Effector CD4-positive, alpha-beta T cell (primary cell): Measurements from ENCODE around the gene FAM174B.
"Not testable (repeated sequence)": the region's sequence is repeated elsewhere in the genome, so short reads cannot be mapped to it uniquely, and the experiment has no call there.

Source experiments
- DNase-seq: peaks from one replicate; pipeline ENCODE4 v3.0.0-alpha.2; 2020

Gene FAM174B

DNA sequence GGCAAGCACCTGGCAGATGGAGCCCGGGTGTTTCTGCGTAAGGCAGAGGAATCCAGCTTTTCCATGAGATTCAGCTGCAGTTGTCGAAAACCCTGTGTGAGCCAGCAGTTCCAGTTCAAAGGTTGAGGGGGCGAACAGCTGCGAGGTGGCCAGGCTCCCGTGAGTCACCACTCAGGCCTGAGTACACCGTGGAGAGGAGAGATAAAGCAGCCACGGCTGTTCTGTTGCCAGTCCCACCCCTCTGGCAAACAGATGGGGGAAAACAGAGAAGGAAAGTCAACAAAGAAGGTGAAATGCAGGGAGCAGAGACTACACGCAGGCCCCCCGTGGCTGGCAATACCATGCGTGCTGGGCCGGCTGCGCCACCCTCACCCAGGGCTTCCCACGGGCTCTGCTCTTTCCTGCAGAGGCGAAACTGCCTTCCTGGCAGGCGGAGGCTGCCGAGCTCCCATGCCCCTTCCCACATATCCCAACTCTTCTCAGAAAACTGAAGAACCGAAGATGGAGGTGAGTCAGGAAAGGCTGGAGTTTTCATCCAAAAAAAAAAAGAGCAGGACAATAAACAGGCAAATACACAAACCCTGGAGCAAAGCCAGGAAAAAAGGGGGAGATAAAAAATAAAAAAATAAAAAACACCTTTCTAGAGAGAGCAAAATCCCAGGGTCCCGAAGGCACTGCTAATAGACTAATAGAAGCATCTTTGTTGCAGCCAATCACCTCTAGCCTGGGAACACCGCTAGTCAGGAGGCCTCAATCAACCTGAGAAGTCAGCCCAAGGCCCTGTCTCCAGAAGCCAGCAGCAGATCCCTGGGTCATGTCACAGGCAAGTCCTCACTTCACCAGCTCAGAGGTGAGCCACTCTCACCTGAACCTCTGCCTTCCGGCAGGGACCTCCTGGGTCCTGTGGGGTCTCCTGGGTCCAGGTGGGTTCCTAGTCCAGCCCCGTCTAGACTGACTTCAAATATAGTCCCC is 37.7 kb downstream of the FAM174B start:
- no peak for DNase-seq

GRCh38 chr15:92616621-92617548 is 38.7 kb downstream of the FAM174B start:
- DNase-seq = no peak

GRCh38 chr15:92614791-92615785 is 40.5 kb downstream of the FAM174B start:
- DNase-seq = no peak

DNA sequence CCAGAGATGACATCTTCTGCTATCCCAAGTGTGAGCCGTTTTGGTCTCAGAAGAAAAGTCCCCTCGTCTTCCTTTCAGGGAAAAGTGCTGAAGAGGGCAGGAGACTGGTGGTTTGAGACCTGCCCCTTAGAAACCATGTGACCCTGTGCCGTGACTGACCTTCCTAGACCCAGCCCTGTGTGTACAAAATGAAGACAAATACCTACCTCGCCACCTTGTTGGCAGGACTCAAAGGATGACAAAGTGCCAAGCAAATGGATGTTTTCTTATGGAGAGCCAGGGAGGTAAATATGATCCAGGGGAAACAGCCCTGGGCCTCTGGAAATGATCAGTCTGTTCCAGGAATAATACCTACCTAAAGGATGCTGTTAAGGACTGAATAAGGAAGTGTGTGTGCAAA is 41.3 kb downstream of the FAM174B start:
- DNase-seq = no peak

- no peak for DNase-seq
These were observed 41.7 kb downstream of the FAM174B start for GRCh38 chr15:92613841-92614240.

DNA sequence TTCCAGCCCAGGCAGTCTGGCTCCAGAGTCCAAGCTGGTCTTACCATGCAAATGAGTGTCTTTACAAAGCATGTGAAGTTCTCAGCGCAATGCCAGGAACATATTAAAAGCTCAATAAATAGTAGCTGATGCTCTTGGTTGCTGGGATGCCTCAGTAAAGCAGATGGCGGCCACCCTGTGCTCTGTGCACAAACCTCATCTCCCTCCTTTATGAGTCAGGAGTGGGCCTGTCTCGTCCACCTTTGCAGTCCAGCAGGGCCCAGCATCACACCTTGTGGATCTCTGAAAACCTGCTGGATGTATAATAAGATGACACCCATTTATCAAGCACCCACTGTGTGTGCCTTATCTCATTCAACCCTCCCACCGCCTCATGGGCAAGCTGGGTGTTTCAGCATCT is 42.7 kb downstream of the FAM174B start:
- no peak for DNase-seq

GRCh38 chr15:92611995-92612745 is 43.4 kb downstream of the FAM174B start:
- DNase-seq = no peak

- no peak for DNase-seq
These were observed 44.4 kb downstream of the FAM174B start for GRCh38 chr15:92611150-92611549.

- no peak for DNase-seq
These were observed 45.5 kb downstream of the FAM174B start for GRCh38 chr15:92610101-92610520.

DNA sequence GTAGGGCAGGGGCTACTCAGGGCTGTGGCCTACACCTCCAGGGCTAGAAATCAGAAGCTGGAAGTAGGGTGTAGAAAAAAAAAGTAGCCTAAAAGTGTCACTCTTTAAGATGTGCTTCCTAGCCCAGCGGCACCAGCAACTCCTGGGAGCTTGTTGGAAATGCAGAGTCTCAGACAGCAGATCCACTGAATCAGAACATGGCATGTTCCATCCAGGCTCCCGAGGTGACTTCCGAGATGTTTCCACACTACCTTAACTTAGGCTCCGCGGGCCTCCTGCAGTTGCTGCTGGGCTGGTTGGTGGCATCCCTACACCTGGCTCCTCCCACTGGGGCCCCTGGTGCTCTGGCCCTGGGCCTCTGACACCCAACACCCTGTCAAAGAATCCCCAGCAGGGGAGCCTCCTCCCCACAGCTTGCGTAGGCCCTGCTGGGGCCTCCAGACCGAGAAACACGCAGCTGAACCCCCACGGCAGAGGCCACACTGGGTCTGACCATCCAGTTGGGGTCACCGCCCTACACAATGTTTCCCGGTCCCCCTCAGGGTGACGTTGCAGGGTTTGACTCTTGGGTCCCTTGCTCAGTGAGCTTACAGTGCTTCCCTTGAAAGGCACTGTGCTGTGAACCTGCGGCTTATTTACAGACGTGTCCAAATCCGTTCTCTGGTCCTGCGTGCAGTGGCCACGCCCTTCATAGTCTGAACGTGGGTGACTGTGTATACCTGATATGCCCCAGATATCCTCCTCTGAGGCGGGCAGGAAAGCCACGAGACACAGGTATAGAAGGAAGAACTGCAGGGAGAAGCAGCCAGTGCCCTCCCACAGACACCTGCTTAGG is 46.5 kb downstream of the FAM174B start:
- DNase-seq = no peak

- DNase-seq = not testable (repeated sequence)
These were observed 48.8 kb downstream of the FAM174B start for GRCh38 chr15:92606836-92607150.

DNA sequence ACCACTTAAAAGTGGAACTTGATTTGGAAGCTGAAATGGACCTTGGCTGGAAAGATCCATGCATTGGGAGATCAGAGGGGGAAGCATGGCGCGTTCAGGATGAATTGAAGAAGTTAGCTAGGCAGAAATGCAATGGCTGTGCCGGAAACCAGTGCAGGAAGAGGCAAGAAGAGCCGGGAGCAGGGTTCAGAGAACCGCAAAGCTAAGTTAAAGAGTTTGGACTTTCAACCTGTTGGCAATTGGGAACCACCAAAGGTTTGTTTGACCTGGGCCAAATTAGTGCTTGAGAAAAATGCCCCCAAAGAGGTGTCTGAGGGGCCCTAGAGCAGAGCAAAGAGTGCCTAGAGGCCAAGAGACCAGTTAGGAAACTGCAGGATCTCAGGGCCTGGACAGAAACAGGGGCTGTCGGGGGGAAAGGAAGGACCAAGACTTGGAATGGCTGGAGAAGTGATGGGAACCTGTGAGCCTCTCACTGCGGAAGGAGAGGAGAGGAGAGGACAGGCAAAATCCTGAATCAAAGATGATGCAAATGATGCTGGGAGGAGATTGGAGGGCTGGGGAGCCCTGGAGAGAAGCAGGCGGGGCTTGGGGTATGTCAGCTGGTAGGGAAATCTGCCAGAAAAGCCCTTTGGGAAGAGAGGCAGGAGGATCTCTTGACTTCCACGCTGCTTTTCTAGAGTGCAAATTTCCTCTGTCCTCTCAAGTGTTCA is 49.3 kb downstream of the FAM174B start:
- no peak for DNase-seq

GRCh38 chr15:92605225-92605944 is 50.2 kb downstream of the FAM174B start:
- DNase-seq = no peak

- DNase-seq = no peak
These were observed 51.7 kb downstream of the FAM174B start for GRCh38 chr15:92603743-92604470.

DNA sequence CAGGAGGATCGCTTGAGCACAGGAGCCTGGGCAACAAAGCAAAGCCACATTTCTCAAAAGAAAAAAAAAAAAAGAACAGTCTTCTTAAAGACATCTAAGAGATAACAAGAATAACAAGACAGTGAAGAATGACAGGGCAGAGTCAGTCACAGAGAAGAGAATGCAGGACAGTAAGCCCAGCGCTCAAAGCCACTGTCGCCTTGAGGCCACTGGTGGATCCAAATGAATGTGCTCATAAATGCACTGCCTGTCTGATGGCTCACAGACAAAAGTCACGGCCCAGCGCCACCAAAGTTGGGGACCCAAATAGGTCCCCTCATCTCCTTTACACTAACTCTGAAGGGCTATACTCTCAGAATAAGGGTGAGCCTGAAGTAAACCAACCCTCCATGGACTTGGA is 52.3 kb downstream of the FAM174B start:
- no peak for DNase-seq

DNA sequence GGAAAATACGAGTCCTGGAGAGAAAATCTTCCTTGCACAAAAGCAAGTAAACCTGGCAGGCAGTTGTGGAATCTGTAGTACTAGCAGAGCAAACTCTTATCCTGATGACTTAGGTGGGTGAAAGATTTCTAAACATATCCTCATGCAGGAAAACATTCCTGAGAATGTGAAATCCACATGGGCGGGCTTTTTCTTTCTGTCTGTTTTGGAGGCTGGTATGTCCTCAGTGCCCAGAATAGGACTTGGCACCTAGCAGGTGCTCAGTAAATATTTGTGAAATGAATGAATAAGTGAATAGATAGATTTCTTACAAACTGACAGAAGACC is 53.3 kb downstream of the FAM174B start:
- no peak for DNase-seq

GRCh38 chr15:92601592-92602266 is 53.8 kb downstream of the FAM174B start:
- no peak for DNase-seq

DNA sequence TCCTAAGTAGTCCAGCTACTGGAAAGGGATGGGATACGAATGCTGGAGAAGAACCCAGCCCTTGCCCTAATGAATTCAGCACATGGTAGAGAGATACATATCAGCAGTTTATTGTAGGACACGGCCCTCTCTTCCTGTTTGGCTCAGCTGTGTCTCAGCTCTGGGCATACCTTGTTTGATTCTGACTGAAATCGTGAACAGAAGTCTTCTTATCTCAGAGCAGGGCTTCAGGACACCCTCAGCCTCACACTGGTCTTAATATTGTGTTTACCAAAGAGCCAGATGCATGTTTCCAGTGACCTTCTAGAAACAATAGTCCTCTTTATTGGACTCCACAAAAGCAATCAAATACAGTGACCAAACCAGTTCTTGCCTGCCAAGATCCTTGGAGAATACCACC is 54.7 kb downstream of the FAM174B start:
- no peak for DNase-seq
